HG02610 (cell line): ENCODE results near the gene ITCH.
"Not testable (repeated sequence)": the region's sequence is repeated elsewhere in the genome, so short reads cannot be mapped to it uniquely, and the experiment has no call there.

Source experiments
- ATAC-seq: cut with Tn5 transposase; IDR thresholded peaks from one replicate; pipeline ENCODE4 v1.9.1; 2021; ENCODE audit warnings: mild to moderate bottlenecking, moderate library complexity; ENCODE audit not compliant: unreplicated experiment

The ITCH gene

DNA sequence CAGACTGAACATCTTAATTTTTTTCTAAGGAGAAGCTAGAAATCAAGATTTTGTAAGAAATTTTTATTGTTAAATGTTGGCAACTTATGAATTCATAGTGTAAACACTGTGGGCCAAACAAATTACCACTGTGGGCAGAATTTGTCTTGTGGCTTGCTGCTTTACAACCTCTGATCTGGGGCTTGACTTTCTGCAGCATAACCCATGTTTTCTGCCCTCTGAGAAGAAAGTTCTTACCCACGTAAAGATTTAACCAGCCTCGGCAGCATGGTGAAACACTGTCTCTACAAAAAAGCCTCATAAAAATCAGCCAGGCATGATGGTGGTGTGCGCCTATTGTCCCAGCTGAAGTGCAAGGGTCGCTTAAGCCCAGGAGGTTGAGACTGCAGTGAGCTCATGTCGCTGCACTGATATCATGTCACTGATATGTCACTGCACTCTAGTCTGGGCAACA, 12.9 kb downstream of the ITCH start:
- ATAC-seq, result no peak

DNA sequence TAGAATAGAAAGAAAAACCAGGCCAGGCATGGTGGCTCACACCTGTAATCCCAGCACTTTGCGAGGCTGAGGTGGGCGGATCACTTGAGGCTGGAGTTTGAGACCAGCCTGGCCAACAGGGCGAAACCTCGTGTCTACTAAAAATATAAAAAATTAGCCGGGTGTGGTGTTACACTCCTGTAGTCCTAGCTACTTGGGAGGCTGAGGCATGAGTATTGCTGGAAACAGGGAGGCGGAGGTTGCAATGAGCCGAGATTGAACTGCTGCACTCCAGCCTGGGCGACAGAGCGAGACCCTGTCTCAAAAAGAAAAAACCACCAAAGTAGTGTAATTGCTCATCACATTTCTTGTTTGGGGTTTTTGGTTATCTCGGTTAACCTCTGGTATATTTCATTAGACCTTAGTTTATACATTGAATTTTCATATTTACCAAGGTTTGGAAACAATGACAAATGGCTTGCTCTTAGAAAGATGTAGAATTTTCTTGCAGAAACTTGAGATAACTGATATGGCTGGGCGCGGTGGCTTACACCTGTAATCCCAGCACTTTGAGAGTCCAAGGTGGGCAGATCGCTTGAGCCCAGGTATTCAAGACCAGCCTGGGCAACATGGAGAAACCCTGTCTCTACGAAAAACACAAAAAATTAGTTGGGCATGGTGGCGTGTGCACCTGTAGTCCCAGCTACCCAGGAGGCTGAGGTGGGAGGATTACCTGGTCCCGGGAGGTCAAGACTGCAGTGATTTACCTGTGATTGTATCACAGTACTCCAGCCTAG, 14.2 kb downstream of the ITCH start:
- peak; percentile 81 for ATAC-seq

DNA sequence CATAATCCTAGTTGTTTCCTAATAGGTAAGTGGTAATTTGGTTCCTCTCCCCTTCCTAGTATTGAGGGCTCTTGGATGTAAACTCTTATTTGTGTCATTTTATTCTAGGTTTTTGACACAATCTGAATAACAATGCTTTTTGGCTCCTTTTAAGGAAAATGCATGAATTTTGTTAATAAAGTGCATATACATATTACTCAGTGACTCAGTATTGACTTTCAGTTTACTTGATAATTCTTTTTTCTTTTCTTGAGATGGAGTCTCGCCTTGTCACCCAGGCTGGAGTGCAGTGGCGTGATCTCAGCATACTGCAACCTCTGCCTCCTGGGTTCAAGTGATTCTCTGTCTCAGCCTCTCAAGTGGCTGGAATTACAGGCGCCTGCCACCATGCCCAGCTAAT, 19.1 kb downstream of the ITCH start:
- ATAC-seq, result no peak

DNA sequence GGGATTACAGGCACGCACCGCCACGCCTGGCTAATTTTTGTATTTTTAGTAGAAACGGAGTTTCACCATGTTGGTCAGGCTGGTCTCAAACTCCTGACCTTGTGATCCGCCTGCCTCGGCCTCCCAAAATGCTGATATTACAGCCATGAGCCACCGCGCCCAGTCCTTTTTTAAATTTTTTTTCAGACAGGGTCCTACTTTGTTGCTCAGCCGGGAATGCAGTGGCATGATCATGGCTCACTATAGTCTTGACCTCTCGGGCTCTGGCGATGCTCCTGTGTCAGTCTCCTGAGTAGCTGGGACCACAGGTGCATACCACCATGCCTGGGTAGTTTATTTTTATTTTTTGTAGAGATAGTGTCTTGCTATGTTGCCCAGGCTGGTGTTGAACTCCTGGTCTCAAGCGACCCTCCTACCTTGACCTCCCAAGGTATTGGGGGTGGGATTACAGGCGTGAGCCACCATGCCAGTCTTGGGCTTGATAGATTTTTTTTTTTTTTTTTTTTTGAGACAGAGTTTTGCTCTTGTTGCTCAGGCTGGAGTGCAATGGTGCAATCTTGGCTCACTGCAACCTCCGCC, 19.9 kb downstream of the ITCH start:
- ATAC-seq, result not testable (repeated sequence)

DNA sequence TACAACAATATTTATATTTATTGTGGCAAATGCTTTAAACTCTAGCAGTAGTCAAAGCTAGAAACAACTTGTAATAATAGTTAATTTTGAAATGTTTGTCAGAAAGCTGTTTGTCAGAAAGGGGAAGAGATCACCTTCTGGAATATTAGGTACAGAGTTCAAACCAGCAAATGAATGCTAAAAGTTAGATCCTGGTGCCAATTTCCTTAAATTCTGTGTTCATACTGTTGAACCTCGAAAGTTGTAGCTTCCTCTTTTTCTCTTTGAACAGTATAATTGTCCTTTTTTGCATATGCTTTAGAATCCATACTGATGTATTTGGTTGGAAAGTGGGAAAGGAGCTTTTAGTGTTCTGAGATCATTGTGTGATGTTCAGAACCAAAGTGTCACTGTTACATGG, 22.4 kb downstream of the ITCH start:
- ATAC-seq, result no peak

DNA sequence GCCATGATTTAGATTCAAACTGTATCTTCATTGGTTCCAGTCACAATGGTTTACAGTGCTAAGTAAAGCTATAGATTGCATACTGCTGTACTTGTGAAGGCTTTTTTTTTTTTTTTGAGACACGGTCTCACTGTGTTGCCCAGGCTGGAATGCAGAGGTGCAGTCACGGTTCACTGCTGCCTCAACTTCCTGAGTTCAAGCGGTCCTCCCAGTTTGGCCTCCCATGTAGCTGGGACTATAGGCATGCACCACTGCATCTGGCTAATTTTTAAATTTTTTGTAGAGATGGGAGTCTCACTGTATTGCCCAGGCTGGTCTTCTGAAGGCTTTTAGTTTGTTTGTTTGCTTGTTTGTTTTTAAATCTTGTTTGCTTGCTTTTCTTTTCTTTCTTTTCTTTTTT, 24.9 kb downstream of the ITCH start:
- no peak for ATAC-seq

DNA sequence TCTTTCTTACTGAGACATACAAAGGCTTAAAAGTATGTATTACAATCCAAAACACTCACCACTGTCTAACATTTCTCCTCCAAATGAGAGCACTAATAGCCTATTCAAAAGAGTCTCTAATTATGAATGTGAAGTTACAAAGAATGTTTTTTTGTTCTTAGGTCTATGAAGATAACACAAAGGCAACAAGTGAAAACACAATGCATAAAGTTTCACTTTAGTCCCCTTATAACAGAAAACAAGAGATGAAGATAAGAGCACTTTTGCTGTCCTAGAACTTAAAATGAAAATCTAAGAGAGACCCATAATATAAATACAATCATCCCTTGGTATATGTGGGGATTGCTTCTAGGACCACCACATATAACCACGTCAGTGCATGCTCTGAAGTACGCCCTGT, 25.6 kb downstream of the ITCH start:
- no peak for ATAC-seq

DNA sequence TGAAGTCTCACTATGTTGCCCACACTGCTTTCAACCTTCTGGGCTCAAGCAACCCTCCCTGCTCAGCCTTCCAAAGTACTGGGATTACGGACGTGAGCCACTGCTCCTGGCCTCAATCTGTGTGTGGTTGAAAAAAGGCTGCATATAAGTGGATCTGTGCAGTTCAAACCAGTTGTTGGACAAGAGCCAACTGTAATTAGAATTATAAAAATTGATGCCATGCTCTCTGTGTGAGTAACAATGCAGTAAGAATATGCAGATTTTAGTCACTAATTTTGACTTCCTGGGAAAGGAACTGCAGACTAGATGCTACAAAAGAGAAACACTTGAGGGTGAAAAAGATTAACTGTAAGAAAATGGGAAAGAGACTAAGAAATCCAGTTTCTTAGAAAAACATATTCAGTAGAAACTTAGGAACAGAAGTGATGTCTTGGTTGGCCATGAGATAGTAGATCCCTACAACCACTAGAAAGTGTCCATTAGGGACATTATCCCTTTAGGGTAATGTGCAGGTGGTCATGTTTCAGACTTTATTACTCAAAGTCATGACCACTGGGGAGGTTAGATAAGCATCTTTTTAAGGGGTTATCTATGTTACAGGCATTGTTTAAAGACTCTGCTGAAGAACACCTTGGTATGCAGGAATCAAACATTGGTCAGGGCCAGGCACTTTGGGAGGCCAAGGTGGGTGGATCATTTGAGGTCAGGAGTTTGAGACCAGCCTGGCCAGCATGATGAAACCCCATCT, 26.3 kb downstream of the ITCH start:
- no peak for ATAC-seq

DNA sequence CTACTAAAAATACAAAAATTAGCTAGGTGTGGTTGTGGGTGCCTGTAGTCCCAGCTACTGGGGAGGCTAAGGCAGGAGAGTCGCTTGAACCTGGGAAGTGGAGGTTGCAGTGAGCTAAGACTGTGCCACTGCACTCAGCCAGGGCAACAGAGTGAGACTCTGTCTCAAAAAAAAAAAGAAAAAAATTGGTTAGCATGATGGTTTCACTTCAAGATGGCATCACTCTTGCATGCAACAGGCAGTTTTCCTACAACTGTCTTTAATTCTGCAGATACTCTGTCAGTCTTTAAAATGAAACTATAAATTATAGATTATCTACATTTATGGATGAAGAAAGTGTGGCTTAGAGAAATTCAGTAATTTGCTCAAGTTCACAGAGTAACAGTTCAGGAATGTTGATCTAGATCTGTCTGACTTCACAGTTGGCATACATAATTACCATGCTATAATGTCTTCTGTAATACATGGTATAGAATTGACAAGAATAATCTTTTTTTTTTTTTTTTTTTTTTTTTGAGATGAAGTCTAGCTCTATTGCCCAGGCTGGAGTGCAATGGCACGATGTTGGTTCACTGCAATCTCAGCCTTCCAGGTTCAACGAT, 27.0 kb downstream of the ITCH start:
- no peak for ATAC-seq

DNA sequence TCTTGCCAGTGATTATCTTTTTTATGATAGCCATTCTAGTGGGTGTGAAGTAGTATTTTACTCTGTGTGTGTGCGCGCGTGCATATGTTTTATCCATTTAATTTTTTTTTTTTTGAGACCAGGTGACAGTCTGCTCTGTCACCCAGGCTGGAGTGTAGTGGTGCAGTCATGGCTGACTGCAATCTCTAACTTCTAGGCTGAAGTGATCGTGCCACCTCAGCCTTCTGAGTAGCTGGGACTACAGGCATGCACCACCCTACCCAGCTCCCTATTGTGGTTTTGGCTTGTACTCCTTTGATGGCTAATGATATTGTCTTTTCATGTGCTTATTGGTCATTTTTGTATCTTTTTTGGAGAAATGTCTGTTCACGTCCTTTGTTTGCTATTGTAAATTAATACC, 33.3 kb downstream of the ITCH start:
- no peak for ATAC-seq

DNA sequence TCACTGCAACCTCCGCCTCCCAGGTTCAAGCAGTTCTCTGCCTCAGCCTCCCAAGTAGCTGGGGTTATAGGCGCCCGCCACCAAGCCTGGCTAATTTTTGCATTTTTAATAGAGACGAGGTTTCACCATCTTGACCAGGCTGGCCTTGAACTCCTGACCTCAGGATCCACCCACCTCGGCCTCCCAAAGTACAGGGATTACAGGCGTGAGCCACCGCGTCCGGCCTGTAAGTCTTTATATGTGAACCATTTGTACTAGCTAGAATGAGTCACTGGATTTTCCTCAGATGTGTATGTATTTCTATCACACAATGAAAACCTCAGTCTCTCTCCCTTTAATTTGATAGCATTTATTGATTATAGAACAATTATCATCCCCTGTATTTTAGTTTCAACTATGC, 34.0 kb downstream of the ITCH start:
- no peak for ATAC-seq

DNA sequence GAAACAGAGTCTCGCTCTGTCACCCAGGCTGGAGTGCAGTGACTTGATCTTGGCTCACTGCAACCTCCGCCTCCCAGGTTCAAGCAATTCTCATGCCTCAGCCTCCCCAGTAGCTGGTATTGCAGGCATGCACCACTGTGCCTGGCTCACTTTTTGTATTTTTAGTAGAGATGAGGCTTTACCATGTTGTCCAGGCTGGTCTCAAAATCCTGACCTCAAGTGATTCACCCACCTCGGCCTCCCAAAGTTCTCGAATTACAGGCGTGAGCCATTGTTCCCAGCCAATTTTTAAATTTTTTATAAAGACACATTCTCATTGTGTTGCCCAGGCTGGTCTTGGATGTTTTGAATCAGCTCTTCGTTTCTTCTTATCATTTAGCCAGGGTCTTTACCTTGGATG, 37.7 kb downstream of the ITCH start:
- not testable (repeated sequence) for ATAC-seq

DNA sequence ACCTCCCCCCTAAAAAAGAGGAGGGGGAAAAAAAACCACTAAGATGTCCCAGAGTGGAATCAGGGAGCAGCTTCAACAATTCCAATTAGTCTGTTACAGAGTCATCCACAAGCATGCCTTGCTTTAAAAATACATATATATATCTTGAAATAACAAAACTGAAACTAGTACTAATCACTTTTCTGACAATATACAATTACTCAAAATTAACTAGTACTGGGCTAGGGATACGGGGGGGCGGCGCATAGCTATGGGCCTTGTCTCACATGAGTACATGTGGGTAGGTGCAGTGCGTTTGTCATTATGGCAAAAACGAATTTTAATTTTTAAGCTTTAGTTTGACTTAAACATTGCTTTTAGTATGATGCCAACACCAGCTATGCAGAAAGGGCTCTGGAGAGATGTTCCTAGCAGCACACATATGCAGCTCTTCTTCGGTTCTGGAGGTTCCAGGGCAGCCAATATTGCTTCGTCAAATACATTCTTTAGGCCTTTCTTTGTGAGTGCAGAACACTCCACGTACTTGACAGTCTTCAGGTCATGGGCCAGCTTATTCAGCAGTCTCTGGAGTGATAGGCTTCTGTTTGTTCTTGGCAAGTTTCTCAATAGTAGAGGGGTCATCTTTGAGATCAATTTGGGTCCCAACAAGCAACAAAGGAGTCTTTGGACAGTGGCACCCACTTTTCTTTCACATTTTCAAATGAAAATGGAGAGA, 38.8 kb downstream of the ITCH start:
- ATAC-seq, result no peak

DNA sequence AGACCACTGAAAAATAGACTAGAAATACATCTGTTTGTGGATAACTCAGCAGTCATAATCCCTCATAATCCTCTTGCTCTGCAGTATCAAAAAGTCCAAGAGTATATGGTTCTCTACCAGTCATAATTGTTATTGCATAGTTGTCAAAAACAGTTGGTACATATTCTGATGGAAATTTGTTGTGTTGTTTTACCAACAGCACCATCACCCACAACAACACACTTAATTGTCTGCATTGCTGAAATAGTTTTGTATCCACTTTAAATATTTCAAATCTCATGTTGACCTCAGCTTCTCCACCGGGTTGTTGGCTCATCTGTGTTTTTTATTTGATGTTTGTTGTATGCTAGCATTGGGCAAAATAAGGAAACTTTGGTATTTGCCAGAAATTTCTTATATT, 39.4 kb downstream of the ITCH start:
- no peak for ATAC-seq

DNA sequence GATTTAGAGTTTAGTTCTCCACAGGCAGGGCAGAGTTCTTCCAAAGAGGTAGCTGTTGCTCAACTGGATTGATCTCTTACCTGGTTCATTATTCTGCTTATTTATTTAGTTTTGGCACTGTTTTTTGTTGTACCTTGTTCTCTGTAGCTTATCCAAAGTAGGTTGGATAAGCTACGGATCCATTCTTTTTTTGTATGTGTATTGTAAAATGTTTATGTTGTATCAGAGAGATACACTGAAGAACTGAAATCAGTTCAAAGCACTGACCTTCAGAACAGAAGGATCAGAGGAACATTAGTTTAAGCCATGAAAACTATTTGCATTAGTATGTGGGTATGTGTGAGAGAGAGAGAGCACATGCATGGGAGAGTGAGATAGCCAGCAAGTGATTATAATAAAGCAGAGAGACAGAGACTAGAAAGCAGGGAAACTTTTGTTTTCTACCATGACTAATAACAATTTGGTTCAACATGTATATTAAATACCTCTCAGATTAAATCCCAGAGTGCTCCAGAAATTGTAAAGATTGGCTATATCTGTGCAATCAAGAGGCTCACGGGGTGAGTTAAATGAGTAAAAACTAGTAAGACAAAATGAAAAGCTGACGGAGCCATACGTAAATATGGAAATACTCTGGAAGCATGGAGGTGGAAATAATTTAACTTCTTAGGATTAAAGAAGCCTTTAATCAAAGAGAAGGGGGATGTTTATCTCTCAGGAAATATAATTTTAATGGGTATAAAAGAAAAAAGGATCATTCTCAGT, 40.2 kb downstream of the ITCH start:
- ATAC-seq, result no peak

DNA sequence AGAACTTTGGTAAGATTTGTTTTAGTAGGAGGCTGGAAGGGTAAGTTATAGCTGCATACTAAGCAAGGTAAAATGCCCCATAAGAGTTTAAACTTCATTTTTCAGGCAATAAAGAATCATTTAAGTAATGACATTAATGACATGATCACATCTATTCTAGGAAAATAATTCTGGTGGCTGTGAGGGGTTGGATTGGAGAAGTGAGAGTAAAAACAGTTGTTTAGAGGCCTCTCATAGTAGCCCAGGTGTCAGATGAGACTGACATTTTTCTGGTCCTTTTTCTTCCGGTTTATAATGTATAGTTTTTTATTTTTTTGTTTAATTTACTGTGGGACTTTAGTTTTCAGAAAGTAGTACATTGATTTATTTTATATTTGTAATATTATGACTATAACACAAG, 40.8 kb downstream of the ITCH start:
- no peak for ATAC-seq

DNA sequence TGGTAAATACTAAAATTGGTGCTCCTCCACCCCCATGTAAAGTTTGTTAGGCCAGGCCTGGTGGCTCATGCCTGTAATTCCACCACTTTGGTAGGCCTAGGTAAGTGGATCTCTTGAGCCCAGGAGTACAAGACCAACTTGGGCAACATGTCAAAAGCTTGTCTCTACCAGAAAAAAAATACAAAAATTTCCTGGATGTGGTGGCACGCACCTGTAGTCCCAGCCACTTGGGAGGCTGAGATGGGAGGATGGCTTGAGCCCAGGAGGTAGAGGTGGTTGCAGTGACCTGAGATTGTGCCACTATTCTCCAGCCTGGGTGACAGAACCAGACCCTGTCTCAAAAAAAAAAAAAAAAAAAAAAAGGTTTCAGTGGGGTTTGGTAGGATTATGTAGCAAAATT, 41.7 kb downstream of the ITCH start:
- ATAC-seq, result no peak

DNA sequence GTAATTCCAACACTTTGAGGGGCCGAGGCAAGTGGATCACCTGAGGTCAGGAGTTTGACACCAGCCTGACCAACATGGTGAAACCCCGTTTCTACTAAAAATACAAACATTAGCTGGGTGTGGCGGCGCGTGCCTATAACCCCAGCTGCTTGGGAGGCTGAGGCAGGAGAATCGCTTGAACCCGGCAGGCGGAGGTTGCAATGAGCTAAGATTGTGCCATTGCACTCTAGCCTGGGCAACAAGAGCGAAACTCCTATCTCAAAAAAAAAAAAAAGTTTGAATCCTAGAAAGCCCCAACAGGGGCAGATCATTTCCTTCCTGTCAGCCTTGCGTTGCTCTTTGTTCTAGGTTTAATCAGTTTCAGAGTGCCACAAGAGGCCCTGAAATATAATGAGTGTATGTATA, 42.2 kb downstream of the ITCH start:
- not testable (repeated sequence) for ATAC-seq

DNA sequence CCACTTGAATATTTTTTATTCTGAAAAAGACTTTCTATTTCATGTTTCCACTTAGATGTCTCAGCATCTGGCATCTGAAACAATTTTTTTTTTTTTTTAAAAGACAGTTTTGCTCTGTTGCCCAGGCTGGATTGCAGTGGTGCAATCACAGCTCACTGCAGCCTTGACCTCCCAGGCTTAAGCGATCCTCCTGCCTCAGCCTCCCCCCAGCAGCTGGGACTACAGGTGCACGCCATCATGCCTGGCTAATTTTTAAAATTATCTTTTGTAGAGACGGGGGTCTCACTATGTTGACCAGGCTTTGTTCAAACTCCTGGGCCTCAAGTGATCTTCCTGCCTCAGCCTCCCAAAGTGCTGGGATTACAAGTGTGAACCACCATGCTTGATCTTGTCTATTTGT, 42.9 kb downstream of the ITCH start:
- not testable (repeated sequence) for ATAC-seq

DNA sequence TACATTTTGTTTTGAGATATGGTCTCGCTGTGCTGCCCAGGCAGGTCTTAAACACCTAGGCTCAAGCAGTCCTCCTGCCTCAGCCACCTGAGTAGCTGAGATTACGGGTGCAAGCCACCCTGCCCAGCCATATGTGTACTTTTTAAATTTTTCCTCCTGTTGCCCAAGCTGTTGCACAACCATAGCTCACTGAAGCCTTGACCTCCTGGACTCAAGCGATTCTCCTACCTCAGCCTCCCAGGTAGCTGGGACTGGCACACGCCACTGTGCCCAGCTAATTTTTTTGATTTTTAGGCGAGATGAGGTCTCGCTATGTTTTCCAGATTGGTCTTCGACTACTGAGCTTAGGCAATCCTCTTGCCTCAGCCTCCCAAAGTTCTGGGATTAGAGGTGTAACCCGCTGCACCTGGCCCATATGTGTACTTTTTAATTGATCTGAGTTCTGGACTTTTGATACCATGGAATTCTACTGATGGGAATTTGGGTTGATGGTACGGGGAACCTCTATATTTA, 44.9 kb downstream of the ITCH start:
- no peak for ATAC-seq
